IPS-NIHi11 (cell line): ENCODE results near the gene MYLK4.
A peak's percentile ranks its signal among the peaks of the same experiment; 100 is the strongest.

Experiments
- DNase-seq: peaks from one replicate; pipeline ENCODE4 v3.0.0; 2012; ENCODE audit warnings: mixed read lengths, low spot score

The MYLK4 gene

GRCh38 chr6:2750832-2751231, at the start of gene MYLK4:
TSS of gene MYLK4 (minus strand) at chr6:2750922. CDS start at chr6:2749294, 1,628 bp downstream.
- DNase-seq: no peak

DNA sequence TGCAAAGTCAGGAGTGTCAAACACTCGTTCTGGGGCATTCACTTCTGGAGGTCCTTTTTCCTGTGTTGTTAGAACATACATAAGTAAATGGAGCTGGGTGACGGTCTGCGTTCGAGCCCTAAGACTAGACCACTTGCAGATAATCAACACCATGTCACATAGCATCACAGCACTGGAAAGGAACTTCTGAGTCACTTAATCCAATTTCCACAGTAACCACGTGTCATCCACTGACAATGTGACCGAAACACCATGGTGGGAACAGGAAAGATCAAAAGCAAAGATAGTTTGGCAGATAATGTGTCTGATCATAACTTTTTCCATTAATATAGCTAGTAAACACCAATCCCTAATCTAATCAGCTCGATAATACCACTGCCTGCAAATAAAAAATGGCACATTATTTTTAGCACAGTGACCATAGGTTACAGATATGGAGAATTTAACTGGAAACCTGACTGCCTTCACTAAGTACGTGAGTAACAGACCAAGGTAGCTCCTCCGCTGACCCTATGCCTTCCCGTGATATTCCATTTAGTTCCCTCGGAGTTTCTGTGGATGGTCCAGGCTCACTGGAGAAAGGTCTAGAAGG, 49.3 kb upstream of the MYLK4 start:
- DNase-seq: no peak

DNA sequence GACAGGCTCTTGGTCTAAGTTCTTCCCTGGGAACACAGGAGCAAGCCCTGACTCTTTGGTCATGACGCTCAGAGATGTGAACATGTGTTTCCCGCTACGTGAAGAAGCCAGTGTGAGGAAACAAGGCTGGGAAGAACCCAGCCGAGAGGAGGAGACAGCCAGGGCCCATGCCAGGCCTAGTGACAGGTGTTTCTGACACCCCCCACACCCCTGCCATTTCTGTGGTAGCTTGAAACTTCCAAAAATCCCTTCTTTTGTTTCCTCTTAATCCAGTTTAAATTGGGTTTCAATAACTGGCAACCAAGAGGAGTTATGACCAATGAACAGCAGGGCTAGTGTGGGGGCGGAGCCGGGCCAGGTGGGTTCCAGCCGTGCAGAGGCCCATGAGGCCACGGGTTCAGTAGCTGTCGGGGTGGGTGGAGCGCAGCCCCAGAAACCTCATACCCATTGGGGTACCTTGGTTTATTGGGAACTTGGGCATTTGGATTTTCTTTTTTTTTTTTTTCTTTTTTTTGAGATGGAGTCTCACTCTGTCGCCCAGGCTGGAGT, 47.9 kb upstream of the MYLK4 start:
- no peak for DNase-seq

GRCh38 chr6:2797564-2798031, 46.9 kb upstream of the MYLK4 start:
- DNase-seq: no peak

DNA sequence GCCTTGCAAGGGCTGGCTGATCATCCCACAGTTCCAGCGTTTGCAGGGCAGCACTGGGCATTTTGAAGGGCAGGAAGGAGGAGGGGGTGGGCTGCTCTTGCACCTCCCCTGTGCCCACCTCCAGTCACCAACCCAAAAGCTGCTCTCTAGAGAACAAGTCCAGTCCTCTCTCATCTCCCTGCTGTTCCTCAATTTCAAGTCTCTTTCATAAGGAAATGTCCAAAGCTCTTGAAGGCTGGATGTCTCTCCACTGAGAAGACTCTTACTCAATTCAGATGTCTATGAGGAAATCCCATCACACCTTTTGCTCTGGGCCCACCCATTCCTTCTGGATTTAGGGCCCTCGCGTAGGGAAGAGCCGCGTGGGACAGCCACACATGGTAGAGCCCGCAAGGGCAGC, 46.1 kb upstream of the MYLK4 start:
- no peak for DNase-seq

DNA sequence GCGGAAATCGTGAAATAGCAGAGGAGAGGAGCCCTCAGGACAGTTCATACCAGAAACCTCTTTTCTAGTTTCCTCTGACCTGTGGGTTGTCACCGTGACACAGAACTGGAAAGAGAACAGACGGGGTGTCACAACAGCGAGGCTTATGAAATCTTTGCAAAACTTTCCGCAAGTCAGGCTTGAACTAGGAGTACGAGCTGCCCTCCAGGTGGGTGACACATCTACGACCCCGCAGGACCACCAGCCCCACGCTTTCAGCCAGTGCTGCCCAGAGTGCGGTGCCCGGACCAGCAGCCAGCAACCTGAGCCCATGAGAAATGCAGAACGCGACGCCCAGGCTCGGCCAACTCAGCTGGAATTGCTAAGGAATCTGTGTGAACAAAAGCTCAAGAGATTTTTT, 45.2 kb upstream of the MYLK4 start:
- no peak for DNase-seq

DNA sequence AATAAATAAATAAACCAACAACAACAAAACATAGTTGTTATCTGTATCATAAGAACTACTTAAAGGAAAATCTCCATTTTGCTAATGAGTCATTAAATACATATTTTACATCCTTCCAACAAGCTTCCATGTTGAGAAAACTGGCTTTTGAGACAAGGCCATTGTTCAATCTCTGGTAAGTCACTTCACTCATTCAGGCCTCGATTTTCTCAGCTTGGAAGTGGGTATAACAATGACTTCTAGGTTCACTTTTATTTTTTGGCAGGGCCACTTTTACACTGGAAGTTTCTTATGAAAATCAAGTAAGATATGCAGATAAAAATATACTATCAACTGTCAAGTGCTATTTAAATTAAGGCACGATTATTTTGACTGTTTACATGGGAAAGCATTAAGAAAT, 44.4 kb upstream of the MYLK4 start:
- no peak for DNase-seq

GRCh38 chr6:2794171-2794730, 43.5 kb upstream of the MYLK4 start:
- no peak for DNase-seq

DNA sequence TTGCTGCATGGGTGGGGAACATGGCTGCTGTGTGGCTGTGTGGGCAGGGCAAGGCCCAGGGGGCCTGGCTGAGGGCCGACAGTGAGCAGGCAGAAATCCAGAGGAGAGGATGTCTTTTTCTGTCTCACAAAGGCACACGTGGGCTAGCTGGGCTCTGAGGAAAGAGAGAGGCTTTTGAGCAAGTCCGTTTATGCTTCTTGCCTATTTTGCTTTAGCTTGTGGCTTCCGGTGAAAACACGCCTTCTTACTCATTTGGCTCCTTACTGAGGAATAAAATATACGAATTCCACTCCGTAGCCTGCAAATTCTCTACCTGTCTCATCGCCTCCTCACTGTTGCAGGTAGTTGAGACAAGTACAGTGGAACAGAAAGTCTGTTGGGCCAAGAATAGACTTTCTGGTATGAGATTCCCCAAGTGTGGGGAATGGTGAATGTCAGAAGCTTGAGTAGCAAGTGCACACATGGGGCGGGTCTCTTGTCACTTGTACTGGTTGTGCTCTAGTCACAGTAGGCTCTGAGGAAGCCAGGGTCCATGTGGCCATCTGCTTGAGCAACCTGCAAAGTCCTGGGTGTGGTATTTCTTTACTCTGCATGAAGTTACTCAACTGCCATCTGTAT, 42.9 kb upstream of the MYLK4 start:
- DNase-seq: no peak

DNA sequence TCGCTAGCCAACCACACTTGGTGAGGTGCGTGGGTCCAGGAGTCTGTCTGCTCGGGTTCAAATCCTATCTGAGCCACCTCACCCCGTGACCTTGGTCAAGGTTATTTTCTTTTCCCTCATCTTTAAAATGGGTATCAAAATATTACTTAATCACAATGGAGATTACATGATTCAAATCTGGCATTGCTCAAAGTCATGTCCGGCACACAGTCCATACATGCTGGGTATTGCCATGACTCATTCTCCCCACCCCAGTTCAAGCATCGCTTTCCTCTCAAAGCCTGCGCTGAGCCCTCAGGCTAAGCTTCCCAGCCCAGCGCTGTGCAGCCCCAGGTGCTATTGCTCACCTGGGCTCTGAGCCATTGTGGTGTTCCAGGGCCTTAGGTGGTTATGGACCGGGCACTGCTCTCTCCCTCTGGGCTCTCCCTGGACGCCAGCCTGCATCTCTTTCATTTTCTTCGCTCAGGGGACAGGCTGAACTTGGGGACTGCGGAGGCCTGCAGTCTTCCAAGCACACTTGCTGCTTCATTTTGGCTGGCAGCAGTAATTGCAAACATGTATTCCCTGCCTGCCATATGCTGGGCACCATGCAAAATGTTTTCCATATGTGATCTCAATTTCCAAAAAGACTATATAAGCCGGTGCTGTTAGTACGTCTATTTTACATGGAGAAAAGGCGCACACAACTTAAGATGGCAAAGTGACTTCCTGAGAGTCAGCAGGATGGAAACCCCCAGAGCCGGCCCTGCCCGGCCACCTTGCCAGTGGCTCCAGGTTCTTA, 41.8 kb upstream of the MYLK4 start:
- DNase-seq: no peak

DNA sequence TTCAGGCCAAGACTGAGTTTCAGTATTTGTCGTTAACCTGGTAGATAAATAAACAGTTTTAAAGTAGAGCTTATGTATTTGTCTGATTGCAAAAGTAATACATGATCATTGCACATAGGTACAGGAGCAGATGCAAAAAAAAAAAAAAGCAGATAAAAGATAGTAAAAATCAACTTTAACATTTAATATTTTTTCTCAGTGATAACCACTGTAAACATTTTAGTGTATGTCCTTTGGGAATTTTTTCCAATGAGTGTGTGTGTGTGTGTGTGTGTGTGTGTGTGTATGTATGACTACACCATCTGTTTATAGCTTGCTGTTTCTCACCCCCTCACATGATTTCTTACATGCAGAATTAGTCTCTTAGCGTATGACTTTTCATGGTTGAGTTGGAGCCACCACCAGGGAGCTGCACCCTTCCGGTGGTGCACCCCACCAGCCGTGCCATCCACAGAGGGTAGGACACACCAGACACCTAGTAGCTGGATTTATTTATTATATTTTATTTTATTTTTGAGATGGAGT, 40.8 kb upstream of the MYLK4 start:
- DNase-seq: no peak

GRCh38 chr6:2790588-2791449, 40.1 kb upstream of the MYLK4 start:
- DNase-seq: peak; percentile 79

GRCh38 chr6:2786269-2786668, 35.5 kb upstream of the MYLK4 start:
- no peak for DNase-seq

DNA sequence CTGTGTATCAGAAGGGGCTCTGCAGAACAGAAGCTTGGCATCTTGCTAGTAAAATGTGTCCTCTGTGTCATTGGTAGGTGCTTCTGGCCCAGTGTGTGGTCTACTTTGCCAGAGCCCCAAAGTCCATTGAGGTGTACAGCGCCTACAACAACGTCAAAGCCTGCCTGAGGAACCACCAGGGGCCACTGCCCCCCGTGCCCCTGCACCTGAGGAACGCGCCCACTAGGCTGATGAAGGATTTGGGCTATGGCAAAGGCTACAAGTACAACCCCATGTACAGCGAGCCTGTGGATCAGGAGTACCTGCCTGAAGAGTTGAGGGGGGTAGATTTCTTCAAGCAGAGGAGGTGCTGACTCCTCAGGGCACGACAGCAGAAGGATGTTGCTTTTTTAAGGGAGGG, 34.2 kb upstream of the MYLK4 start:
- no peak for DNase-seq

DNA sequence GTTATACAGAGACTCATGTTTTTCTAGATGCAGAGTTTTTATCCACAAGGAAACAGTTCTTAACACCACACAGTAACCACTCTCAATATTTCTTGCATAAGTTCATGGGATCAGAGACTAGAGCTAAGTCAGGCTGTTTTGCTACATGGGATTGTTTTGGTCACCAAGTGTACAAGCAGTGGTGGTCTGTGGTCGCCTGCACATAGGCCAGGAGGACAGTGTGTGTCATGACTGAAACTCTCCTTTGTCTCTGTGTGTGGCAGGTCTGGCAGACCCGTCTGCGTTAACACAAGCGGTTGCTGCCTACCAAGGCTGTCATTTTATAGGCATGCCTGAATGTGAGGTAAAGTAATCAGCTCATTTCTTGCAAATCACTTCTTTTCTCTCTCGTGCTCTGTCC, 33.3 kb upstream of the MYLK4 start:
- DNase-seq: no peak

- peak; percentile 39 for DNase-seq
Observed at GRCh38 chr6:2783188-2783963, 32.7 kb upstream of the MYLK4 start.

- DNase-seq: no peak
Observed at GRCh38 chr6:2782825-2783187, 32.1 kb upstream of the MYLK4 start.

GRCh38 chr6:2782356-2782708, 31.6 kb upstream of the MYLK4 start:
- DNase-seq: no peak

DNA sequence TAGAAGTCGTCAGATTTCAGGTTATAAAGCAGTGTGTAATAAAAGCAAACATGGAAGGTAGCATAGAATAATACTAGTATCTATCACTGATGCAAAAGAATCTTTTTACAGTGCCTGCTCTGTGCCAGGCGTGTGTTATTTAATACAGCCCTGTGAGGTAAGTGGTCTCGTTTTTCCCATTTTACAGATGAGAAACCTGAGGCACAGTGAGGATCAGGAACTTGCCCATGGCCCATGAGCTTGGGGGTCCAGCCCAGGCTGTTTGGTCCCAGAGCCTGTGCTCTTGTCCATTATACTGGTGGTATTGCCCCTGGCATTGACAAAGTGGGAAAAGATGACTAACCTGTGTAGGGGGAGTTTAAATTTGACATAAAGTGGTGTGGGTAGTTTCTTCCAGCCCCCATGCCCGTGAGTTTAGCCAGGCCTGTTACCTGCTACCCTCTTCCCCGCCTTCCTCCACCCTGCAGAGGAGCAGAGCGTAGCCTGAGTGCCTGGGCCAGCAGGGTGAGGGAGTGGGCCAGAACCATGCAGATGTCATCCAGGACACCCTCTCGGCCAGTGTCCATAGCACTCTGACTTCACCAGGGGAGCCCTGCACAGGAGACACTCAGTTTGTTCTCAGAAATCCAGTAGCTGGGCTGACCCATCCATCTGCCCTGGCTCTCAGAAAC, 31.1 kb upstream of the MYLK4 start:
- no peak for DNase-seq

- no peak for DNase-seq
Observed at GRCh38 chr6:2780102-2780737, 29.5 kb upstream of the MYLK4 start.
